PC-9 (cell line): ENCODE data around the gene PRDM12.

Source experiments
- CTCF ChIP-seq: fragments of 200-600 bp; sonication (generic); conservative IDR thresholded peaks from 2 replicates; pipeline ENCODE4 v1.6.1; 2017; ENCODE audit warnings: mixed run types, antibody characterized with exemption, mild to moderate bottlenecking, moderate library complexity
- EZH2 ChIP-seq: fragments of 200-600 bp; sonication (generic); IDR thresholded peaks from 2 replicates; pipeline ENCODE4 v1.8.0; 2017; ENCODE audit warnings: antibody characterized with exemption, low read depth

DNA sequence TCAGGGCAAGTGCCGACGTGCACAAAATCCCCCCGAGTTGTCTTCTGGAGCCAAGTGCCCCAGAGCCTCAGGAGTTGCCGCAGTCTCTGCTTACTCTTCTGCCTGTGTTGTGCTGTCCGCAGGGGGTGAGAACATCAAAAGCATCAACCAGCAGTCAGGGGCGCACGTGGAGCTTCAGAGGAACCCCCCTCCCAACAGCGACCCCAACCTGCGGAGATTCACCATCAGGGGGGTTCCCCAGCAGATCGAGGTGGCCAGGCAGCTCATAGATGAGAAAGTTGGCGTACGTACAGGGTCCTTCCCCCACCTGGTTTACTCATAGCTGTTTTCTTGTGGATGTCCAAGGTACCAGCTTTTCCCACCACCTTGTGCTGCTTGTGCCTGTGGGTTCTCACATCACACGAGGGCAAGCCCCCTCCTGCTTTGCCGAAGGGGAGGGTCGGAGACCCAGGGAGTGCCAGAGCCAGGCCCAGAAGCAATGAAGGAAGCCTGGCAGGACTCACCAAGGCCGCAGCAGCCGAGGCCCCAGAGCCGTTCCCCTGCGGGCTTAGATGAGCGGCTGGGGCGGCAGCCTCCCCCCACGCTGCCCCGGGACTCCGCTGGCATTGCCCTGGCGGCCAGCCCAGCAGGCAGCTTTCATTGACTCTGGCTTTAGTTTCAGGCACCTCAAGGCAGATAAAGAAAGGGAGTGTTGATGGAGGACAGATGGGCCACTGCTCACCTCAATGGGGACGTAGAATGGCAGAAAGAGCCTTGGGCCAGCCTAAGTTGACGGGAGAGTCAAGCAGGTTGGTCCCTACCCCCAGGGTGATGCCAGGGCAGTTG, 33.7 kb upstream of the PRDM12 start:
- no peak for TF ChIP-seq CTCF
- TF ChIP-seq EZH2 = no peak
